ENCODE results near the gene FBXO27.

- TF ChIP-seq, protein P1, sequence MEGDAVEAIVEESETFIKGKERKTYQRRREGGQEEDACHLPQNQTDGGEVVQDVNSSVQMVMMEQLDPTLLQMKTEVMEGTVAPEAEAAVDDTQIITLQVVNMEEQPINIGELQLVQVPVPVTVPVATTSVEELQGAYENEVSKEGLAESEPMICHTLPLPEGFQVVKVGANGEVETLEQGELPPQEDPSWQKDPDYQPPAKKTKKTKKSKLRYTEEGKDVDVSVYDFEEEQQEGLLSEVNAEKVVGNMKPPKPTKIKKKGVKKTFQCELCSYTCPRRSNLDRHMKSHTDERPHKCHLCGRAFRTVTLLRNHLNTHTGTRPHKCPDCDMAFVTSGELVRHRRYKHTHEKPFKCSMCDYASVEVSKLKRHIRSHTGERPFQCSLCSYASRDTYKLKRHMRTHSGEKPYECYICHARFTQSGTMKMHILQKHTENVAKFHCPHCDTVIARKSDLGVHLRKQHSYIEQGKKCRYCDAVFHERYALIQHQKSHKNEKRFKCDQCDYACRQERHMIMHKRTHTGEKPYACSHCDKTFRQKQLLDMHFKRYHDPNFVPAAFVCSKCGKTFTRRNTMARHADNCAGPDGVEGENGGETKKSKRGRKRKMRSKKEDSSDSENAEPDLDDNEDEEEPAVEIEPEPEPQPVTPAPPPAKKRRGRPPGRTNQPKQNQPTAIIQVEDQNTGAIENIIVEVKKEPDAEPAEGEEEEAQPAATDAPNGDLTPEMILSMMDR (IDR thresholded peaks at IDR 0.05; ENCODE audit: borderline replicate concordance, extremely low read depth, low read length, poor library complexity, severe bottlenecking), result no peak
- no peak for TF ChIP-seq EZH2 (IDR thresholded peaks at IDR 0.05; ENCODE audit: borderline replicate concordance, low read depth, low read length, severe bottlenecking)
These were observed 46.3 kb upstream of the FBXO27 start for GRCh38 chr19:39078436-39079200.
